Osteocyte (in vitro differentiated cells): ENCODE data around the gene SPIB. TPM values are rescaled to one million over a fixed set of nuclear protein-coding genes. Genes with fewer than 3 reads are reported as not detected.

Experiments used
- DNase-seq: peaks from one replicate; pipeline ENCODE4 v3.0.0; 2021; ENCODE audit warnings: mixed read lengths; ENCODE audit not compliant: unreplicated experiment; ENCODE audit errors: extremely low spot score
- H3K27ac Mint-ChIP-seq: one replicate; pipeline ENCODE4 v1.8.0; 2021; ENCODE audit warnings: mild to moderate bottlenecking, mixed read lengths; ENCODE audit not compliant: unreplicated experiment
- H3K27me3 Mint-ChIP-seq: one replicate; pipeline ENCODE4 v1.8.0; 2021; ENCODE audit warnings: mixed read lengths; ENCODE audit not compliant: unreplicated experiment
- H3K36me3 Mint-ChIP-seq: one replicate; pipeline ENCODE4 v1.8.0; 2021; ENCODE audit warnings: mixed read lengths; ENCODE audit not compliant: unreplicated experiment
- H3K4me1 Mint-ChIP-seq: one replicate; pipeline ENCODE4 v1.8.0; 2021; ENCODE audit warnings: mixed read lengths; ENCODE audit not compliant: unreplicated experiment
- H3K4me3 Mint-ChIP-seq: one replicate; pipeline ENCODE4 v1.8.0; 2021; ENCODE audit warnings: mild to moderate bottlenecking, moderate library complexity, mixed read lengths; ENCODE audit not compliant: unreplicated experiment
- H3K9me3 Mint-ChIP-seq: one replicate; pipeline ENCODE4 v1.8.0; 2021; ENCODE audit warnings: mixed read lengths; ENCODE audit not compliant: unreplicated experiment
- total RNA-seq: library from RNA; stranded (reverse); gene quantifications from 2 replicates; pipeline ENCODE4 v1.2.1, GENCODE V29; 2021
- TF ChIP-seq, protein P1 (sequence below): fragments of 200-600 bp; sonication (generic); IDR thresholded peaks from 2 replicates; pipeline ENCODE4 v1.5.0; 2021; ENCODE audit warnings: antibody characterized with exemption, mild to moderate bottlenecking, moderate library complexity

Gene SPIB
- total RNA-seq, 1 donor from 2014 or later = not detected

DNA sequence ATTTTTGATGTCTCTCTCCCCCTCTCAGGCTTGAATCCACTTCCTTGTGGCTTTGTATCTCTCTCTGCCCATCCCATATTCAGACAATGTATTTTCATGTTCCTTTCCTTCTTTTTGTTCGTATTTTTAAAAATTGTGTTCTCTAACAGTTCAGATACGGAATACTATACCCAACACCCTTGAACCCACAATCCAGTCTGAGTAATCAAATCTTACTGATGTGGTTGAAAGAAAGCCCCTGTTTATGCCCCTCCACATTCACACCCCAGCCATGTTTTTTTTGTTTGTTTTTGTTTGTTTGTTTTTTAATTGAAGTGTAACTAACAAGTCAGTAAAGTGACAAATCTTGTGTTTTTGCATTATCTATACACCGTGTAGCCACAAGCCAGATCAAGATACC lies 1.4 kb downstream of the SPIB start:
- Mint-ChIP-seq H3K27me3 (peaks cover 11% of the 10 kb centered on the region), H3K9me3 (no peaks in the 10 kb centered on the region), H3K4me1 (peaks cover 3% of the 10 kb centered on the region), H3K27ac (no peak overlapping the region), H3K4me3 (no peak overlapping the region), H3K36me3 (no peaks in the 10 kb centered on the region)
- TF ChIP-seq, protein P1, sequence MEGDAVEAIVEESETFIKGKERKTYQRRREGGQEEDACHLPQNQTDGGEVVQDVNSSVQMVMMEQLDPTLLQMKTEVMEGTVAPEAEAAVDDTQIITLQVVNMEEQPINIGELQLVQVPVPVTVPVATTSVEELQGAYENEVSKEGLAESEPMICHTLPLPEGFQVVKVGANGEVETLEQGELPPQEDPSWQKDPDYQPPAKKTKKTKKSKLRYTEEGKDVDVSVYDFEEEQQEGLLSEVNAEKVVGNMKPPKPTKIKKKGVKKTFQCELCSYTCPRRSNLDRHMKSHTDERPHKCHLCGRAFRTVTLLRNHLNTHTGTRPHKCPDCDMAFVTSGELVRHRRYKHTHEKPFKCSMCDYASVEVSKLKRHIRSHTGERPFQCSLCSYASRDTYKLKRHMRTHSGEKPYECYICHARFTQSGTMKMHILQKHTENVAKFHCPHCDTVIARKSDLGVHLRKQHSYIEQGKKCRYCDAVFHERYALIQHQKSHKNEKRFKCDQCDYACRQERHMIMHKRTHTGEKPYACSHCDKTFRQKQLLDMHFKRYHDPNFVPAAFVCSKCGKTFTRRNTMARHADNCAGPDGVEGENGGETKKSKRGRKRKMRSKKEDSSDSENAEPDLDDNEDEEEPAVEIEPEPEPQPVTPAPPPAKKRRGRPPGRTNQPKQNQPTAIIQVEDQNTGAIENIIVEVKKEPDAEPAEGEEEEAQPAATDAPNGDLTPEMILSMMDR = no peak
- no peak for DNase-seq

DNA sequence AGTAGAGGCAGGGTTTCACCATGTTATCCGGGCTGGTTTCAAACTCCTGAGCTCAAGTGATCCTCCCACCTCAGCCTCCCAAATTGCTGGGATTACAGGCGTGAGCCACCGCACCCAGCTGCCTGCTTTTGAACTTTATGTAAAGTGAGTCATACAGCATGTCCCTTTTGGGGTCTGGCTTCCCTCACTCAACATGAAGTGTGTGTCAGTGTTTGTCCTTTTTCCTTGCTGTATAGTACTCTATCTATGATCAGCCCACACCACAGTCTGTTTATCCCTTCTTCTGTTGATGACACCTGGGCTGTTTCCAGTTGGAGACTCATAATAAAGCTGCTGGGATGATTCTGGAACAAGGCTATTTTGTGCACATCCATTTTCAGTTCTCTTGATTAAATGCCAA lies 2.1 kb downstream of the SPIB start:
- TF ChIP-seq, protein P1 = no peak
- DNase-seq = no peak
- Mint-ChIP-seq H3K27ac (no peak overlapping the region), H3K4me3 (no peak overlapping the region), H3K4me1 (peaks cover 3% of the 10 kb centered on the region), H3K27me3 (peaks cover 11% of the 10 kb centered on the region), H3K9me3 (no peaks in the 10 kb centered on the region), H3K36me3 (no peaks in the 10 kb centered on the region)

DNA sequence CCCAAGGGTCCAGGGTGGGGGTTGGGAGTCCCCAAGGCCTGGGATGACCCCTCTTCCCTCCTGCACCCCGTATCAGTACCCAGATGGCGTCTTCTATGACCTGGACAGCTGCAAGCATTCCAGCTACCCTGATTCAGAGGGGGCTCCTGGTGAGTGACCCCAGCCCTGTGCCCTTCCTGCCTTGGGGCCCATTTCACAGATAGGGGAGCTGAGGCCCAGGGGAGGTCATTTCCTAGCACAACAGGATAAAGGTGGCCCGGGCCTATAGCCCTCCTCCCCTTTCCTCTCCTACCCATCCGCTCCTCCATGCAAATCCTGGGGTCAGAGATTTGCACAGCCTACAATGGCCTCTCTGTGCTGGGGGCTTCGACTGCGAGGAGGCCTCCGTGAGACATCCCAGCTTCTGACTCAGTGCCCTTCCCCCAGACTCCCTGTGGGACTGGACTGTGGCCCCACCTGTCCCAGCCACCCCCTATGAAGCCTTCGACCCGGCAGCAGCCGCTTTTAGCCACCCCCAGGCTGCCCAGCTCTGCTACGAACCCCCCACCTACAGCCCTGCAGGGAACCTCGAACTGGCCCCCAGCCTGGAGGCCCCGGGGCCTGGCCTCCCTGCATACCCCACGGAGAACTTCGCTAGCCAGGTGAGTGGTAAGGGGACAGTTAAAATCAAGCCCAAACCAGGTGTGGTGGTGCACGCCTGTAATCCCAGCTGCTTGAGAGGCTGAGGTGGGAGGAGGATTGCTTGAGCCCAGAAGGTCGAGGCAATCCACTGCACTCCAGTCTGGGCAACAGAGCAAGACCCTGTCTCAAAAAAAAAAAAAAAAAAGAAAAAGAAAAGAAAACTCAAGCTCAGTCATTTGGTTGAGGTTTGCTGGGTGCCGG lies 3.9 kb downstream of the SPIB start:
- TF ChIP-seq, protein P1 = no peak
- Mint-ChIP-seq H3K27me3 (peaks cover 11% of the 10 kb centered on the region), H3K36me3 (no peaks in the 10 kb centered on the region), H3K4me1 (peaks cover 3% of the 10 kb centered on the region), H3K27ac (no peak overlapping the region), H3K9me3 (no peaks in the 10 kb centered on the region), H3K4me3 (no peak overlapping the region)
- DNase-seq = no peak

DNA sequence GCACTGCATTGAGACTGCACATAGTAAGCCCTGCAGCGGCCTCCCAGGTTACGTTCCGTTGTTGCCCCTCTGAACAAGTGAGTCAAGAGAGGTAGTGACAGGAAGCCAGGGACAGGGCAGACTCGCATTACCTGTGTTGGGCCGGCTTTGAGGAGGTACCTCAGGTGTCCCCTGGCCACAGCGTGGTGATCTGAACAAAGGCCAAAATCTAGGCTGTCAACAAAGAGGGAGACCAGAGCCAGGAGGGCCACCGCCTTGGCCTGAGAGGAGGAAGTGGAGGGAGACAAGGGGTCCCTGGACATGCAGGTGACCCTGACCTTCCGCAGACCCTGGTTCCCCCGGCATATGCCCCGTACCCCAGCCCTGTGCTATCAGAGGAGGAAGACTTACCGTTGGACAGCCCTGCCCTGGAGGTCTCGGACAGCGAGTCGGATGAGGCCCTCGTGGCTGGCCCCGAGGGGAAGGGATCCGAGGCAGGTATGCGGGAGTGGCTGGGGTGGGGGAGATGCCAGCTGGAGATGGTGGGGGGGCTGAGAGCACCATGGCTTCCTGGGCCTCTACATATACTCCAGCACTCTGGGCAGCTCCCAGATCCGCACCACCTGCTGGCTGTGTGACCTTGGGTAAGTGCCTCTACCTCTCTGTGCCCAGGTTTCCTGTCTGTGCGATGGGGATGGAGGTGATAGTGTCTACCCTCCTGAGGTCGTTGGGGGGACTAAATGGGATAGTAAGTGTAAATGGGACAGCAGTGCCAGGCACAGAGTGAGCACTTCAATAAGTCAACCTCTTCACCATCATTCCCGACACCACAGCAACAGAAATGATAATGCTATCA lies 4.8 kb downstream of the SPIB start:
- TF ChIP-seq, protein P1 = no peak
- peaks cover 3% of the 10 kb centered on the region for H3K4me1 Mint-ChIP-seq
- no peak overlapping the region for H3K27ac Mint-ChIP-seq
- DNase-seq = no peak
- no peak overlapping the region for H3K4me3 Mint-ChIP-seq
- no peaks in the 10 kb centered on the region for H3K36me3 Mint-ChIP-seq
- peaks cover 11% of the 10 kb centered on the region for H3K27me3 Mint-ChIP-seq
- H3K9me3 Mint-ChIP-seq = no peaks in the 10 kb centered on the region

DNA sequence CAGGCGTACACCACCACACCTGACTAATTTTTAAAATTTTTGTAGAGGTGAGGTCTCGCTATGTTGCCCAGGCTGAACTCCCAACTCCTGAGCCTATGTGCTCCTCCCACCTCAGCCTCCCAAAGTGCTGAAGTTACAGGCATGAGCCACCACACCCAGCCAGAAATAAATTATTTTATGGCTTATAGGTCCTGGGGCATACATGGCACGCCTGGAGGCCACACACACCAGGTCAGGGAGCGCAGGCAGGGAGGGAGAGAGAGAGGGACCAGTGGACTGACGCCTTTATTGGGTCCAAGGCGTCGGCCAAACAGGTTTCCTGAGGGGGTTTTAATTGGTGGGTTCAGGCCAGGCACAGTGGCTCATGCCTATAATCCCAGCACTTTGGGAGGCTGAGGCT lies 6.8 kb downstream of the SPIB start:
- no peaks in the 10 kb centered on the region for H3K36me3 Mint-ChIP-seq
- no peak for DNase-seq
- no peaks in the 10 kb centered on the region for H3K4me1 Mint-ChIP-seq
- H3K27me3 Mint-ChIP-seq = peaks cover 7% of the 10 kb centered on the region
- no peak overlapping the region for H3K4me3 Mint-ChIP-seq
- H3K9me3 Mint-ChIP-seq = no peaks in the 10 kb centered on the region
- H3K27ac Mint-ChIP-seq = no peak overlapping the region
- TF ChIP-seq, protein P1 = no peak
